Heart right ventricle (tissue), 16 donors: ENCODE measurements around the gene SLC16A6. TPM values are rescaled to one million over a fixed set of nuclear protein-coding genes. Genes with fewer than 3 reads are reported as not detected.
A peak's percentile ranks its signal among the peaks of the same experiment; 100 is the strongest.
"Not testable (repeated sequence)": the region's sequence is repeated elsewhere in the genome, so short reads cannot be mapped to it uniquely, and the experiment has no call there.

ENCODE experiments used
- ATAC-seq, 8 donors: fragments of 200-7000 bp; cut with Tn5 transposase; one replicate each; pipeline ENCODE4 v1.9.1; 2020; ENCODE audit warnings: mild to moderate bottlenecking in 8 of 8, moderate library complexity in 8 of 8, moderate number of reproducible peaks in 1 of 8
- DNase-seq, 2 donors: peaks; one replicate each; pipeline ENCODE4 v3.0.0-alpha.2; 2020
- H3K27ac ChIP-seq, 10 donors: fragments of 200-600 bp; sonication (generic) in 2 of 10; one replicate each; pipeline versions ENCODE4 v1.5.0 to v1.8.0; 2020 to 2022; ENCODE audit warnings: mild to moderate bottlenecking in 3 of 10
- H3K27me3 ChIP-seq, 7 donors: fragments of 200-600 bp; one replicate each; pipeline ENCODE4 v1.8.0; 2021 to 2022; ENCODE audit warnings: mild to moderate bottlenecking in 2 of 7
- H3K36me3 ChIP-seq, 9 donors: fragments of 200-600 bp; sonication (generic) in 1 of 9; one replicate each; pipeline versions ENCODE4 v1.5.0 to v1.8.0; 2020 to 2022; ENCODE audit warnings: mild to moderate bottlenecking in 2 of 9
- H3K4me1 ChIP-seq, 9 donors: fragments of 200-600 bp; sonication (generic) in 1 of 9; one replicate each; pipeline versions ENCODE4 v1.5.0 to v1.8.0; 2020 to 2022; ENCODE audit warnings: mild to moderate bottlenecking in 4 of 9
- H3K4me3 ChIP-seq, 10 donors: fragments of 200-600 bp; sonication (generic) in 2 of 10; one replicate each; pipeline versions ENCODE4 v1.5.0 to v1.8.0; 2020 to 2022; ENCODE audit warnings: mild to moderate bottlenecking in 7 of 10, moderate library complexity in 2 of 10
- H3K9me3 ChIP-seq, 11 donors: fragments of 200-600 bp in 10 of 11; sonication (generic) in 2 of 11; one replicate each; pipeline versions ENCODE4 v1.5.0 to v1.8.0; 2013 to 2022; ENCODE audit warnings: mild to moderate bottlenecking in 2 of 11, control low read depth in 1 of 11, moderate library complexity in 1 of 11
- CTCF ChIP-seq, 9 donors: fragments of 200-600 bp; sonication (generic) in 2 of 9; IDR thresholded peaks; one replicate each; pipeline versions ENCODE4 v1.5.0 to v1.8.0; 2021 to 2022; ENCODE audit warnings: antibody characterized with exemption in 9 of 9, mild to moderate bottlenecking in 5 of 9, moderate library complexity in 1 of 9
- WGBS, 2 donors: extraction: QIAGEN DNeasy Blood & Tissue Kit; methylation state at CpG; one replicate each; pipeline ENCODE4 v1.1.7; 2013; ENCODE audit warnings: inconsistent platforms in 1 of 2; 5-methylcytosine and 5-hydroxymethylcytosine counted together
- intact Hi-C, 10 donors: fragments of 100-400 bp; cut with DNase I; formaldehyde crosslinking; loops; one replicate each; pipeline versions ENCODE4 v1.11.1 to v1.14.2; 2022
- long read RNA-seq, 3 donors: library from polyadenylated mRNA; unstranded; transcript quantifications; one replicate each; pipeline ENCODE4 v2.0.0, GENCODE V29; 2020 to 2021
- polyA plus RNA-seq, 2 donors: library from polyadenylated mRNA; stranded (reverse); fragments of 200-250 nt; gene quantifications; one replicate each; pipeline ENCODE4 v1.2.3, GENCODE V29; 2013
- total RNA-seq, 10 donors: library from RNA; stranded (reverse); fragmentation: NEBNext Ultra II Directional in 3 of 10; extraction: Animal tissue kit (Norgen Biotek cat#: 25700) in 3 of 10; gene quantifications; one replicate each; pipeline versions ENCODE4 v1.2.1 to v1.2.4, GENCODE V29; 2021 to 2023
- donor health status: Arrhythmogenic right ventricular cardiomyopathy.
- donor health status: ischemic (EF 13 %, LVEDD 7.1; RV severe dilation, severe dysfunction).
- donor health status: healthy with polysubstance abuse.
- donor health status: DM: no; HTN: yes; CAD: no.
- donor health status: DM: no; HTN: no; CAD: no.
- donor health status: ischemic (EF 25% LVEDD 6.9; RV normal size, moderate dysfunction).
- donor health status: ischemic (EF 25% LVEDD 5.7; RV mildly dilated, moderate dysfunction).
- donor health status: healthy.
- donor health status: DM: yes; HTN: yes; CAD: no.
- donor health status: Ischemic cardiomyopathy.
- donor health status: ischemic (EF 35%, LVEDD 5.7; RV mildly dilated, moderate dysfunction).
- donor health status: nonischemic (EF 11% LVEDD 7.7; RV severe dilation, severe dysfunction).
- donor health status: DM: yes; HTN: yes; CAD: no.
- donor health status: PGD.
- donor health status: ischemic (EF 29% LVEDD 5.4; RV normal size, mild dysfunction).
- donor health status: nonischemic (EF 23%, LVEDD 6.1; RV moderate dilation, normal function).

The SLC16A6 gene, protein sequence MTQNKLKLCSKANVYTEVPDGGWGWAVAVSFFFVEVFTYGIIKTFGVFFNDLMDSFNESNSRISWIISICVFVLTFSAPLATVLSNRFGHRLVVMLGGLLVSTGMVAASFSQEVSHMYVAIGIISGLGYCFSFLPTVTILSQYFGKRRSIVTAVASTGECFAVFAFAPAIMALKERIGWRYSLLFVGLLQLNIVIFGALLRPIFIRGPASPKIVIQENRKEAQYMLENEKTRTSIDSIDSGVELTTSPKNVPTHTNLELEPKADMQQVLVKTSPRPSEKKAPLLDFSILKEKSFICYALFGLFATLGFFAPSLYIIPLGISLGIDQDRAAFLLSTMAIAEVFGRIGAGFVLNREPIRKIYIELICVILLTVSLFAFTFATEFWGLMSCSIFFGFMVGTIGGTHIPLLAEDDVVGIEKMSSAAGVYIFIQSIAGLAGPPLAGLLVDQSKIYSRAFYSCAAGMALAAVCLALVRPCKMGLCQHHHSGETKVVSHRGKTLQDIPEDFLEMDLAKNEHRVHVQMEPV
- total RNA-seq (1 to 10 TPM in 2 of 10 donors, under 1 TPM in 7, not detected in 1; 0.16 to 1.9 (median 0.59) TPM), polyA plus RNA-seq (under 1 TPM; 0.14 to 0.80 TPM)
- long read RNA-seq, donor 1 = 0 reads
- long read RNA-seq, donor 2 = 0 reads
- long read RNA-seq, donor 3, partial matches to known transcripts = 1 of 4 reads
- long read RNA-seq, donor 3, other reads (novel, unspliced or antisense) = 2 of 4 reads

- H3K9me3 ChIP-seq = no peaks in the 10 kb centered on the region
- TF ChIP-seq CTCF (IDR thresholded peaks at IDR 0.05) = no peak
- WGBS, 2 donors = 0 to 1% methylated on average over 88 to 96 of the region's 96 CpGs
- H3K27ac ChIP-seq = peak within 1 kb of the TSS in 9 of 10 donors; percentile 34 to 98 (median 81)
- H3K4me3 ChIP-seq = peak within 1 kb of the TSS; percentile 44 to 85 (median 72)
- peaks cover 4 to 58% (median 20%) of the 10 kb centered on the region in 9 donors for H3K4me1 ChIP-seq
- ATAC-seq (peak; percentile 55 to 80 (median 72)), DNase-seq (peak; percentile 33 to 38)
- peaks cover 0 to 30% (median 14%) of the 10 kb centered on the region in 7 donors for H3K27me3 ChIP-seq
- intact Hi-C loops = loop anchor here in 3 of 10 donors (5.0 to 10.0 kb wide), 3 partner anchors 86 to 104 kb away; no protein-coding TSS in a partner anchor
- H3K36me3 ChIP-seq = no peaks in the 10 kb centered on the region
Measured at GRCh38 chr17:68290955-68291835, at the start of gene SLC16A6, which contains the start of gene ARSG. SLC16A6 (minus strand) TSS chr17:68291127; CDS start chr17:68278320, 12,807 bp downstream. ARSG (plus strand) TSS chr17:68291495; CDS start chr17:68307494, 15,999 bp downstream.

DNA sequence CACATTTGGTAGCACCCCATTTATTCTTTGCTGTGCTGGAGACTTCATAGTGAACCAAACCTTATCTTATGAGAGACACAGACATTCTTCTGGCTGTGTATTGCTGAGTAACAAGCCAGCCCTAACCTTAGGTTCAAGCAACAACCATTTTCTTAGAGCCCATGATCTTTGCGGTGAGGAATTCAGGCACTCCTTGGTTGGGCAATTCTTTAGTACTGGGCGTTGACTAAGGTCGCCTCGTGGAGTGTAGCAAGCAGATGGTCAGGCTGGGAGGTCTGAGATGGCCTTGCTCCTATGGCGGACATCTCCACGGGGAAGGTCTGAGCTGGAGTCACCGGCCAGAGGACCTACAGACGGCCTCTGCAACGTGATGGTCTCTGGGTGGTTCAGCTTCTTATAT lies 43.5 kb upstream of the SLC16A6 start:
- TF ChIP-seq CTCF (IDR thresholded peaks at IDR 0.05) = no peak
- Histone ChIP-seq H3K4me3 (no peak overlapping the region), H3K9me3 (peaks cover 0 to 31% (median 12%) of the 10 kb centered on the region in 11 donors), H3K4me1 (no peaks in the 10 kb centered on the region), H3K36me3 (no peaks in the 10 kb centered on the region), H3K27ac (no peak overlapping the region), H3K27me3 (no peaks in the 10 kb centered on the region)
- intact Hi-C loops = no loop called here
- WGBS, 2 donors = 97 to 98% methylated on average over 9 of the region's 9 CpGs
- ATAC-seq (no peak), DNase-seq (no peak)

DNA sequence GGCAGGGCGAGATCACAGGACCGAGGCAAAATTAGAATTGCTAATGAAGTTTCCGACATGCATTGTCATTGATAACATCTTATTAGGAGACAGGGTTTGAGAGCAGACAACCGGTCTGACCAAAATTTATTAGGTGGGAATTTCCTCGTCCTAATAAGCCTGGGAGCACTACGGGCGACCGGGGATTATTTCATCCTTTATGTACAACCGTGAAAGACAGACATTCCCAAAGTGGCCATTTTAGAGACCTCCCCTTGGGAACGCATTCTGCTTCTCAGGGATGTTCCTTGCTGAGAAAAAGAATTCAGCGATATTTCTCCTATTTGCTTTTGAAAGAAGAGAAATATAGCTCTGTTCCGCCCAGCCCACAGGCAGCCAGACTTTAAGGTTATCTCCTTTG lies 41.0 kb upstream of the SLC16A6 start:
- H3K4me3 ChIP-seq, ATAC-seq, DNase-seq, H3K4me1 ChIP-seq, H3K27ac ChIP-seq, H3K36me3 ChIP-seq, intact Hi-C loops, H3K27me3 ChIP-seq: not testable (repeated sequence)
- peaks cover 0 to 31% (median 12%) of the 10 kb centered on the region in 11 donors for H3K9me3 ChIP-seq
- 95 to 96% methylated on average over 12 of the region's 12 CpGs for WGBS, 2 donors

DNA sequence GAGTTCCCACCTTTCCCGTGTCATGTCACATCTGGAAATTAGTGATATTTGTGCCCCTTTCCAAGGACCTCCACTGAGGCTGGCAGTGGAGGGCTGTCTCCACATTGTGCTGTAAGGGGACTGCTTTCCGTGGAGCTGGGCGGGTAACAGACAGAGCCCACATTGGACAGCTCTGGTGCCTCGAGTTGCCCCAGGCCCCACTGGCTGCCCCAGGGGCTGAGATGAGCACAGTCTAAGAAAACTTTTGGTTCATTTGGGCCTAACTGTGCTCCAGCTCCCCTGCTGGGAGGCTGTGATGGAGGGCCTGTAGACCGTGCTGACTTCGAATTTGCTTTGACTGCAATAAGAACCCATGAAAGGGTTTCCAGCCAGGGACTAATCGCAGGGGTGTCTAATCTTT lies 38.4 kb upstream of the SLC16A6 start:
- Histone ChIP-seq H3K9me3 (peaks cover 0 to 31% (median 12%) of the 10 kb centered on the region in 11 donors), H3K27ac (no peak overlapping the region), H3K4me3 (no peak overlapping the region), H3K27me3 (no peaks in the 10 kb centered on the region), H3K36me3 (no peaks in the 10 kb centered on the region), H3K4me1 (no peaks in the 10 kb centered on the region)
- intact Hi-C loops = no loop called here
- TF ChIP-seq CTCF (IDR thresholded peaks at IDR 0.05) = no peak
- WGBS, 2 donors = 92 to 93% methylated on average over 7 of the region's 7 CpGs
- ATAC-seq (no peak), DNase-seq (no peak)
